ENCODE measurements around the gene GHSR. TPM values are rescaled to one million over a fixed set of nuclear protein-coding genes. Genes with fewer than 3 reads are reported as not detected.

The GHSR gene
- total RNA-seq, 1 experiment from 2014 or later, result not detected

DNA sequence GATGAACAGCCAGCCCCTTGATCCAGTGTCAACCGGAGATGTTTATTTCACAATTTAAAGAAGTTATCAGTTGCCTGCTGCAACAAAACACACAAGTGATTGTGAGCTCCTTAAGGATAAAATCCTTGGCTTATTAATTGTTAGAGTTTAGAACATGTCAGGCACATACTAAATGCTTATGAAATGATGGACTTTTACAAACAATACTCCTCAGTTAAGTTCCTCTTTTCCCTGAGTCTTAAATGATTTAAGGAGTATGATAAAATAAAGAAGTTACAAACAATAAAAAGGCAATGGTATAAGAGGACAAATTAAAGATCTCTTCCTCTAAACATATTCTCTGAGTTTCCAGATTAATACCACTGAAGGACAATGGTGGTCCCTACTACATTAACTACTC is 5.7 kb downstream of the GHSR start:
- no peak overlapping the region for H3K4me3 ChIP-seq (ENCODE audit: low read depth in 2 of 2, low read length in 2 of 2)
- ATAC-seq (no peak), DNase-seq (ENCODE audit: low read depth, low spot score) (no peak)
- H3K9me3 ChIP-seq (ENCODE audit: control insufficient read depth, insufficient read depth, low read depth, low read length), result no peaks in the 10 kb centered on the region
- H3K27me3 ChIP-seq (ENCODE audit: control insufficient read depth, insufficient read depth, low read length), result peaks cover 35% of the 10 kb centered on the region
- in situ Hi-C loops (cut with HindIII; ENCODE audit: low pct_unique_long_range_greater_than_20kb, low sequenced_read_pairs) (no loop called here), intact Hi-C loops (cut with micrococcal nuclease; ENCODE audit: unreplicated experiment) (no loop called here)
- ChIA-PET CTCF (no interaction called here), POLR2A (no interaction called here)
- TF ChIP-seq TCF7L2 (IDR thresholded peaks at IDR 0.05; ENCODE audit: low read depth, low read length) (no peak), POLR2AphosphoS5 (IDR thresholded peaks at IDR 0.05; ENCODE audit: low read depth, low read length) (no peak), SIN3A (IDR thresholded peaks at IDR 0.05; ENCODE audit: borderline replicate concordance, insufficient read depth, low read depth, low read length) (no peak)
- TF ChIP-seq, protein P1, sequence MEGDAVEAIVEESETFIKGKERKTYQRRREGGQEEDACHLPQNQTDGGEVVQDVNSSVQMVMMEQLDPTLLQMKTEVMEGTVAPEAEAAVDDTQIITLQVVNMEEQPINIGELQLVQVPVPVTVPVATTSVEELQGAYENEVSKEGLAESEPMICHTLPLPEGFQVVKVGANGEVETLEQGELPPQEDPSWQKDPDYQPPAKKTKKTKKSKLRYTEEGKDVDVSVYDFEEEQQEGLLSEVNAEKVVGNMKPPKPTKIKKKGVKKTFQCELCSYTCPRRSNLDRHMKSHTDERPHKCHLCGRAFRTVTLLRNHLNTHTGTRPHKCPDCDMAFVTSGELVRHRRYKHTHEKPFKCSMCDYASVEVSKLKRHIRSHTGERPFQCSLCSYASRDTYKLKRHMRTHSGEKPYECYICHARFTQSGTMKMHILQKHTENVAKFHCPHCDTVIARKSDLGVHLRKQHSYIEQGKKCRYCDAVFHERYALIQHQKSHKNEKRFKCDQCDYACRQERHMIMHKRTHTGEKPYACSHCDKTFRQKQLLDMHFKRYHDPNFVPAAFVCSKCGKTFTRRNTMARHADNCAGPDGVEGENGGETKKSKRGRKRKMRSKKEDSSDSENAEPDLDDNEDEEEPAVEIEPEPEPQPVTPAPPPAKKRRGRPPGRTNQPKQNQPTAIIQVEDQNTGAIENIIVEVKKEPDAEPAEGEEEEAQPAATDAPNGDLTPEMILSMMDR (IDR thresholded peaks at IDR 0.05), result no peak
- TF ChIP-seq, protein P2, sequence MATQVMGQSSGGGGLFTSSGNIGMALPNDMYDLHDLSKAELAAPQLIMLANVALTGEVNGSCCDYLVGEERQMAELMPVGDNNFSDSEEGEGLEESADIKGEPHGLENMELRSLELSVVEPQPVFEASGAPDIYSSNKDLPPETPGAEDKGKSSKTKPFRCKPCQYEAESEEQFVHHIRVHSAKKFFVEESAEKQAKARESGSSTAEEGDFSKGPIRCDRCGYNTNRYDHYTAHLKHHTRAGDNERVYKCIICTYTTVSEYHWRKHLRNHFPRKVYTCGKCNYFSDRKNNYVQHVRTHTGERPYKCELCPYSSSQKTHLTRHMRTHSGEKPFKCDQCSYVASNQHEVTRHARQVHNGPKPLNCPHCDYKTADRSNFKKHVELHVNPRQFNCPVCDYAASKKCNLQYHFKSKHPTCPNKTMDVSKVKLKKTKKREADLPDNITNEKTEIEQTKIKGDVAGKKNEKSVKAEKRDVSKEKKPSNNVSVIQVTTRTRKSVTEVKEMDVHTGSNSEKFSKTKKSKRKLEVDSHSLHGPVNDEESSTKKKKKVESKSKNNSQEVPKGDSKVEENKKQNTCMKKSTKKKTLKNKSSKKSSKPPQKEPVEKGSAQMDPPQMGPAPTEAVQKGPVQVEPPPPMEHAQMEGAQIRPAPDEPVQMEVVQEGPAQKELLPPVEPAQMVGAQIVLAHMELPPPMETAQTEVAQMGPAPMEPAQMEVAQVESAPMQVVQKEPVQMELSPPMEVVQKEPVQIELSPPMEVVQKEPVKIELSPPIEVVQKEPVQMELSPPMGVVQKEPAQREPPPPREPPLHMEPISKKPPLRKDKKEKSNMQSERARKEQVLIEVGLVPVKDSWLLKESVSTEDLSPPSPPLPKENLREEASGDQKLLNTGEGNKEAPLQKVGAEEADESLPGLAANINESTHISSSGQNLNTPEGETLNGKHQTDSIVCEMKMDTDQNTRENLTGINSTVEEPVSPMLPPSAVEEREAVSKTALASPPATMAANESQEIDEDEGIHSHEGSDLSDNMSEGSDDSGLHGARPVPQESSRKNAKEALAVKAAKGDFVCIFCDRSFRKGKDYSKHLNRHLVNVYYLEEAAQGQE (IDR thresholded peaks at IDR 0.05; ENCODE audit: insufficient read depth in 1 of 2, low read depth in 2 of 2, low read length in 1 of 2), result no peak
- H3K36me3 ChIP-seq (ENCODE audit: control insufficient read depth, insufficient read depth, low read length), result no peaks in the 10 kb centered on the region
- no TSS peak for BruUV-seq (replicated peaks)
- no peak overlapping the region for H3K27ac ChIP-seq (ENCODE audit: low read length)
- no peaks in the 10 kb centered on the region for H3K4me1 ChIP-seq (ENCODE audit: control insufficient read depth, insufficient read depth, low read length)

DNA sequence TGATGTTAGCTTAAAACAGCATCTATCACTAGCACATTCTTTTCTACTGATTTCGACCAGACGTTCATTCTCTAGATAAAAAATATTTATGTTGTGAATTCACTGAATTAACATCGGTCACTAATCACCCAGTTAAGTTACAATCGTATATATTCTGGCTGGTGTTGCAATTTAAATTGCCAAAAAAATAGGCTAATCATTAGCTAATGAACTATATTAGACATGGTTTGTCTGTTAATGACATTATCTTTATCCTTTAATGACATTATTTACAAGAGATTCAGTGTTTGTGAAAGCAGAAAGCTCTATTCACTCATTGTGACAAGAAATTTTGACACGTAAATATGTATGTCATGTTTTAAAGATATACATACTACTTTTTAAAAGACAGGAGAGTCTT is 6.7 kb downstream of the GHSR start:
- ATAC-seq (no peak), DNase-seq (ENCODE audit: low read depth, low spot score) (no peak)
- H3K4me3 ChIP-seq (ENCODE audit: low read depth in 2 of 2, low read length in 2 of 2), result no peak overlapping the region
- H3K4me1 ChIP-seq (ENCODE audit: control insufficient read depth, insufficient read depth, low read length), result no peaks in the 10 kb centered on the region
- no TSS peak for BruUV-seq (replicated peaks)
- CTCF ChIA-PET, result no interaction called here
- no peak overlapping the region for H3K27ac ChIP-seq (ENCODE audit: low read length)
- in situ Hi-C loops (cut with HindIII; ENCODE audit: low pct_unique_long_range_greater_than_20kb, low sequenced_read_pairs), result no loop called here
- intact Hi-C loops (cut with micrococcal nuclease; ENCODE audit: unreplicated experiment), result no loop called here
- POLR2A ChIA-PET, result no interaction called here
- peaks cover 29% of the 10 kb centered on the region for H3K27me3 ChIP-seq (ENCODE audit: control insufficient read depth, insufficient read depth, low read length)
- no peaks in the 10 kb centered on the region for H3K9me3 ChIP-seq (ENCODE audit: control insufficient read depth, insufficient read depth, low read depth, low read length)
- no peaks in the 10 kb centered on the region for H3K36me3 ChIP-seq (ENCODE audit: control insufficient read depth, insufficient read depth, low read length)
- no peak for TF ChIP-seq TCF7L2 (IDR thresholded peaks at IDR 0.05; ENCODE audit: low read depth, low read length)
- TF ChIP-seq, protein P1 (IDR thresholded peaks at IDR 0.05), result no peak
- TF ChIP-seq POLR2AphosphoS5 (IDR thresholded peaks at IDR 0.05; ENCODE audit: low read depth, low read length), result no peak
- TF ChIP-seq SIN3A (IDR thresholded peaks at IDR 0.05; ENCODE audit: borderline replicate concordance, insufficient read depth, low read depth, low read length), result no peak
- TF ChIP-seq, protein P2 (IDR thresholded peaks at IDR 0.05; ENCODE audit: insufficient read depth in 1 of 2, low read depth in 2 of 2, low read length in 1 of 2), result no peak
